Activated T-cell treated with anti-CD3 and anti-CD28 coated beads for 1 hour (primary cell): ENCODE data around the gene FES.
"Not testable (repeated sequence)": the region's sequence is repeated elsewhere in the genome, so short reads cannot be mapped to it uniquely, and the experiment has no call there.

Source experiments
- DNase-seq: peaks from one replicate; pipeline ENCODE4 v3.0.0-alpha.2; 2020; ENCODE audit warnings: low read depth

FES gene

DNA sequence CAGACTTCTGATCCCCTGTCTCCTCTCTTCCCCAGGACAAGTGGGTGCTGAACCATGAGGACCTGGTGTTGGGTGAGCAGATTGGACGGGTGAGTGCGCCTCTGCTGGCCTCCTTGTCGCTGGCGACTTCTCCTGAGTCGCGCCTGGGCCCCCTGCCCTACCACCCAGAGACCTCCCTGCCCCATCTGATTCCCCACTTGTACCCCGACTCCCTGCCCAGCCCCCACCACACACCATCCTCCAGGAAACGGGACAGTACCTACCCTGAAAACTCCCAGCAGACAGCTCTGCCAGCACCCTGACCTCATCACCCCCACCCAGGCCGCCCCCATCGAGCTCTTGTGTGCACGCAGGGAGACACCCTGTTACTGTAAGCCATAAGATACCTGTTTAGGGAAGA, 7.7 kb downstream of the FES start:
- DNase-seq, result no peak

DNA sequence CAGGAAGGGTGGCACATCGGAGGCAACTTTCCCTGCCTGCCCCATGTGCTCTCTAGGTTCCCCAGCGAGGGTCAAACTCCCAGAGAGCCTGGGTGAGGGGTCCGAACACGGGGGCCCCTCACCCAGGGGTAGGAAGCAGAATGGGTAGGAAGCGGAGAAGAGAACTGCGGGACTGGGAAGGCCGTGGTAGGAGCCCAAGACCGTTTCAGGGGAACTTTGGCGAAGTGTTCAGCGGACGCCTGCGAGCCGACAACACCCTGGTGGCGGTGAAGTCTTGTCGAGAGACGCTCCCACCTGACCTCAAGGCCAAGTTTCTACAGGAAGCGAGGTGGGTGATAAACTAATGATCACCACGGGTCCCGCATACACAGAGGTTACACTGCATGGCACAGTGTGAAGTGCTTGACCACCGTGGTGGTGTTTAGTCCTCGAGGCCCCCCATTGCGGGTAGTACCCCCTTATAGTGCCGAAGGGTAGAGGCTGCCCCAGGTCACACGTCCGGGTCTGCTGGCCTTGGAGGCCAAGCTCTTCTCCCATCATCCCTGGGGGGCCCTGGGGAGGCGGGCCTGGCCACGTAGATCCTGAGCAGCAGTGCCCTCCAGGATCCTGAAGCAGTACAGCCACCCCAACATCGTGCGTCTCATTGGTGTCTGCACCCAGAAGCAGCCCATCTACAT, 8.3 kb downstream of the FES start:
- no peak for DNase-seq

DNA sequence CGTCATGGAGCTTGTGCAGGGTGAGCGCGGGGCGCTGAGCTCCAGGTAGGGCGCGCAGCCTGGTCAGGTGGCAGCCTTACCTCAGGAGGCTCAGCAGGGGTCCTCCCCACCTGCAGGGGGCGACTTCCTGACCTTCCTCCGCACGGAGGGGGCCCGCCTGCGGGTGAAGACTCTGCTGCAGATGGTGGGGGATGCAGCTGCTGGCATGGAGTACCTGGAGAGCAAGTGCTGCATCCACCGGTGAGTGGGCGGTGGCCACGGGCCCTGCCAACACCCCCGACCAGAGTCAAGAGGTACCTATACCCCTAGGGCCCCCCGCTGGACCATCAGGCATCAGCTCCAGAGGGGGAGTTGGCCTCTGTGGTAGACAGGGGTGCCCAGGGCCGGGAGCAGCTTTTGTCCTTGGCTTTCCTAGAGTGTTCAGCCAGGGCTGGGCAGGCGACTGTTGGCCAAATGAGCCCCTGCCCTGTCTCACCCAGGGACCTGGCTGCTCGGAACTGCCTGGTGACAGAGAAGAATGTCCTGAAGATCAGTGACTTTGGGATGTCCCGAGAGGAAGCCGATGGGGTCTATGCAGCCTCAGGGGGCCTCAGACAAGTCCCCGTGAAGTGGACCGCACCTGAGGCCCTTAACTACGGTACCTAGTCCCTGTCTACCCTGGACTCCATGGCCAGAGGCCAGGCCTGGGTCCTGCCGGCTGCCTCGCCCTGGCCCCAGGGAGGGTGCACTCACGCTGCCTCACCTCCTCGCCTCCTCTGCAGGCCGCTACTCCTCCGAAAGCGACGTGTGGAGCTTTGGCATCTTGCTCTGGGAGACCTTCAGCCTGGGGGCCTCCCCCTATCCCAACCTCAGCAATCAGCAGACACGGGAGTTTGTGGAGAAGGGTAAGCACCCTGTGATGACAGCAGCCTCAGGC, 9.1 kb downstream of the FES start:
- no peak for DNase-seq

DNA sequence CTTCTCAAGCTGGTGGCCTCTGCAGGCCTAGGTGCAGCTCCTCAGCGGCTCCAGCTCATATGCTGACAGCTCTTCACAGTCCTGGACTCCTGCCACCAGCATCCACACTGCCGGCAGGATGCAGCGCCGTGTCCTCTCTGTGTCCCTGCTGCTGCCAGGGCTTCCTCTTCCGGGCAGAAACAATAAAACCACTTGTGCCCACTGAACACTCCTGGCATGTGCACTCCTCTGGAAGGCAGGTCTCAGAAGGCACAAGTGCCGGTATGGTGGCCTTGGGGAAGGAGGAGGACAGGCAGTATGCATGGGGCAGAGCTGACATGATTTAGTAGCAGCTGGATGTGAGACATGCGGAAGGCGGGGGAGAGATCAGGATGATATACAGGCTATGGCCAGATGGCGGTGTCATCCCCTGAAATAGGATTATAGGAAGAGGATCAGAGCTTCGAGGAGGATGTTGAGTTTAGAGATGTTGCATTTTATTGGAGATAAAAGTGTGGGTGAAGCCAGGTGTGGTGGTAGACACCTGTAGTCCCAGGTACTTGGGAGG, 11.3 kb downstream of the FES start:
- DNase-seq, result no peak

DNA sequence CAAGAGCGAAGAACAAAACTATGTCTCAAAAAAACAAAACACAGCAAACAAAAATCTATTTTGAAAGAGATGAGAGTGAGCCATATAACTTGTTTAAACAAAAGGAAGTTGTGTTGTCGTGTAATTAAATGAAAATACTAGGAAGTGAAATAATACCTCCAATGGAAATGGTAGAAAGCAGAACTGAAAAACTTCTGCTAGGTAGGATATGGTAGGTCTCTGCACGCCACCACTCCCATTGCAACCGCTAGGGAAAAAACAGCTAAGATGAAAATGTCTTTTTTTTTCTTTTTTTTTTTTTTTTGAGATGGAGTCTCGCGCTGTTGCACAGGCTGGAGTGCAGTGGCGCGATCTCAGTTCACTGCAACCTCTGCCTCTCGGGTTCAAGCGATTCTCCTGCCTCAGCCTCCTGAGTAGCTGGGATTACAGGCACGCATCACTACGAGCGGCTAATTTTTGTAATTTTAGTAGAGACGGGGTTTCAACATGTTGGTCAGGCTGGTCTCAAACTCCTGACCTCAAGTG, 12.9 kb downstream of the FES start:
- not testable (repeated sequence) for DNase-seq

DNA sequence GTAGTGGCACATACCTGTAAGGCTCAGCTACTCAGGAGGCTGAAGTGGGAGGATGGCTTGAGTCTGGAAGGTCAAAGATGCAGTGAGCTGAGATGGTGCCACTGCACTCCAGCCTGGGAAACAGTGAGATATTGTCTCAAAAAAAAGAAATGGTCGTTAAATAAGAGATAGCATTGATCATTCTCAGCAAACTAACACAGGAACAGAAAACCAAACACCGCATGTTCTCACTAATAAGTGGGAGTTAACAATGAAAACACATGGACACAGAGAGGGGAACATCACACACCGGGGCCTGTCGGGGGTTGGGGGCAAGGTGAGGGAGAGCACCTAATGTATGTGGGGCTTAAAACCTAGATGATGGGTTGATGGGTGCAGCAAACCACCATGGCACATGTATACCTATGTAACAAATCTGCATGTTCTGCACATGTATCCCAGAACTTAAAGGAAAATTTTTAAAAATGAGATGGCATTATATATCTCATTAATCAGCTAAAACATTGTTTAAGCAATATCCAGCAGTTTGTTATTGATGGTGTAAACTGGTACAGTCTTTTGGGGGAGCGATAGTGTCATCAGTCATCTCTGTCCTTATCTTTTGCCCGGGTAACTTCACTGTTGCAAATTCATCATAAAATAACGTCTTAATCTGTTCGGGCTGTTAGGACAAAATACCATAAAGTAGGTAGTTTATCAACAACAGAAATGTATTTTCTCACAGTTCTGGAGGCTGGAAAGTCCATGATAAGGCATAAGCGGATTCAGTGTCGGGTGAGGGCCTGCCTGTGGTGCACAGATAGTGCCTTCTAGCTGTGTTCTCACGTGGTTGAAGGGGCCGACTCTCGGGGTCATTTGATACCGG, 17.1 kb downstream of the FES start:
- DNase-seq, result no peak

DNA sequence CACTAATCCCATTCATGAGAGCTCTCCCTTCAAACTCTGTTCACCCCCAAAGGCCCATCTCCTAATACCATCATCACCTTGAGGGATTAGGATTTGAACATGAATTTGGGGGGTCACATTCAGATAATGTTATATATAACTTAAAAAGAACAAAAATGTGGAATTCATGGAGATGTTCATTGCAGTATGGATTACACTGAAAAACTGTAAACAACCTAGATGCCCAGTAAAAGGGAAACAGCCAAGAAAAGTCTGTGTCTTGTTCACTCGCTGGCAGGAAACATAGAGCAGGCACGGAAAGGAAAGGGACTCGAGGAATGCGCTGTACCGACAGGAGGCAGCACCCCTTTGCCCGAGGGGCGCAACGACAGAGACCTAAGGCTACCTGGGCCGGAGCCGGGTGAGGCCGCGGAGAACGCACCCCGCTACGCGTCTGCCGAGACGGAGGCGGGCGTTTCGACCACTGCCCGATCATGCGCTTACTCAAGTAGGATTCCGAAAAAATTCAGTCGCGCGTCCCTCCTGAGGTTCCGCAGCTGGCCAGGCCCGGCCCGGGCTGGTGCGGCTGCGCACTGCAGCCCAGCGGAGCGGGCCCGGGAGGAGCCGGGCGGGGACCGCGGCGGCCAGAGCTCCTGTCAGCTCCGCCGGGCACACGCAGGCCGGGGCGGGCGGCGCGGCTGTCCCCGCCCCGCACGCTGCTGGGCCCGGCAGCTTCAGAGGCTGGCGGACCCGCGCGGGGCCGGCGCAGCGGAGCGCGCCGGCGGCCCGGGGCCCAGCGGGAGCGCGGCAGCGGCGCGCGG, 17.9 kb downstream of the FES start:
- peak; percentile 60 for DNase-seq

DNA sequence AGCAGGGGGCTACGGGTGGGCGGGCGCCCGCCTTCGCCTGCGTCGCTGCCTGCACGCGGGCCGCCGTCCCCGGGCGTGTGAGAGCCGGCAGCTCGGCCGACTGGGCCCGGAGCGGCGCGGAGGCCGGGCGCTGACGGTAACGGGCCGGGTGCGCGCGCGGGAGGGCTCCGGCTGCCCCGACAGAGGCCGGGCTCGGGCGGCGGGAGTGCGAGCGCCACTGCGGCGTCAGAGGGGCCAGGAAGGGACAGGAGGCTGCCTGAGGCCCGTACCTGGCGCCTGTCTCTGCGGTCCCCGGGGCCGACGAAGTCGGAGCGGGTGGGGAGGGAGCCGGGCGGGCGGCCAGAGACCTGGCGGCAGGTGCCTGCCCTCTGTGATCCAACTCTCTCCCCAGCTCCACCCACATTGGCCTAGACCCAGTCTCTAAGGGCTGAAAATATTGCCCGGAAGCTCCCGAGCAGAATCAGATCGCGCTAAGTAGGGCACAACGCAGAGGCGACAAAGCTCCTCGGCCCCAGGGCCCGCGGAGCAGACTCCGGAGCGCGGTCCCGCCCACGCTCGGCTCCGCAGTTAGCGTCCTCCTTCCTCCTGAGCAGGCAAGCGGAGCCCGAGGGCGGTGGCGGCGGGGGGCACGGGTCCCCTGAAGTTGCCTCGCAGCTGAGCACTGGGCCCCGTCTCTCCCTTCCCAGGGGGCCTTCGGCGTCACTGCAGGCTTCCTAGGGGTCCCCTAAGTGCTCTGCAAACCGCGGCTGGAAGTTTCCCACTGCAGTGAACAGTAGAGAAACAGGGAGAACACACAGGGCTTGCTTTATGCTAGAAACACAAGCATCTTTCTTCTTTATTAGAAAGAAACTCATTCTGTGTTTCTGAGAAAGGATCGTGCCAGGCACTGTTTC, 18.8 kb downstream of the FES start, which contains the start of gene MAN2A2:
MAN2A2 (plus strand) TSS at position 463 of the 893 bp plus-strand sequence. CDS start 906 bp downstream, outside the sequence.
- peak; percentile 52 for DNase-seq

DNA sequence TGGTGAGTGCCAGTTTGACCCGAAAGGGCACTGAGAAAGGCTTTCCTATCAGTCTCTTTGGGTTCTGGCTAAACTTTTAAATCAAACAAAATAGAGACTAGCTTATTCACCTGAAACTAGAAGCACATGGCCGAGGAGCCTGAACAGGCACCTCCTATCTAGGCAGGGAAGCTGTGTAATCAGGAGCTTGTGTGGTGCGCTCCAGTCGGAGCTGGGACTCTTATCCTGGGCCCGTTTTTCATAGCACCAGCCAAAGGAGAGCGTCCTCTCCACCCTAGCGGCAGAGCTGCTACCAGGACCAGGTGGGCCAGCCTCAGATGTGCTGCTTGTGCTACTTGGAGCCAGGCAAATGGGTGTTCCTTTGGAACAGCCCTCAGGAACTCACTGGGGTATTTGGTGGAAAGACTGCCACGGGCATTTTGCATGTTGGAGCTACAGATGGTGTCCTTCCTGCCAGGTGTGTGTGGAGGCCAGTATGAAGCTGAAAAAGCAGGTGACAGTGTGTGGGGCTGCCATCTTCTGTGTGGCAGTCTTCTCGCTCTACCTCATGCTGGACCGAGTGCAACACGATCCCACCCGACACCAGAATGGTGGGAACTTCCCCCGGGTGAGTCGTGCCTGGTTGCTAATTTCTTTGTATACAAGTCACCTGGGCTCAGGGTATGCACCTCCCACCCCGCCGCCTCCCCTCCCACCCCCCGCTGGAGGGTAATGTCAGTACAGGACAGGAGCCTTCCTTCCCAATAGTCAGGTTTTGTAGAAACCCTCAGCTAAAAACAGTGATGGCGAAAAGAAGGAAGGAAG, 19.6 kb downstream of the FES start:
- DNase-seq, result no peak

DNA sequence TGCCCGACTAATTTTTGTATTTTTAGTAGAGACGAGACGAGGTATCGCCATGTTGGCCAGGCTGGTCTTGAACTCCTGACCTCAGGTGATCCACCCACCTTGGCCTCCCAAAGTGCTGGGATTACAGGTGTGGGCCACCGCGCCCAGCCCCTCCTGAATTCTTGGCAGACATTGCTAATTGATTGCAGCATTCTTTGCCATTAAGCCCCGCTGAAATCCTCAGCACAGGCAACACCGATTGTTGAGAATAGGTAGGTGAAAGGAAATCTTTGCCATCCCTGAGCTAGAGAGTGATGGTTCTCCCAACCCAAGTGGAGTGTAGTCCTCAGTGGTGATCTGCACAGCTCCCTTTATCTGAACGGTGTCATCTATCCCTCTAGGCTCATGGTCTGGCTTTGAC, 20.4 kb downstream of the FES start:
- no peak for DNase-seq

DNA sequence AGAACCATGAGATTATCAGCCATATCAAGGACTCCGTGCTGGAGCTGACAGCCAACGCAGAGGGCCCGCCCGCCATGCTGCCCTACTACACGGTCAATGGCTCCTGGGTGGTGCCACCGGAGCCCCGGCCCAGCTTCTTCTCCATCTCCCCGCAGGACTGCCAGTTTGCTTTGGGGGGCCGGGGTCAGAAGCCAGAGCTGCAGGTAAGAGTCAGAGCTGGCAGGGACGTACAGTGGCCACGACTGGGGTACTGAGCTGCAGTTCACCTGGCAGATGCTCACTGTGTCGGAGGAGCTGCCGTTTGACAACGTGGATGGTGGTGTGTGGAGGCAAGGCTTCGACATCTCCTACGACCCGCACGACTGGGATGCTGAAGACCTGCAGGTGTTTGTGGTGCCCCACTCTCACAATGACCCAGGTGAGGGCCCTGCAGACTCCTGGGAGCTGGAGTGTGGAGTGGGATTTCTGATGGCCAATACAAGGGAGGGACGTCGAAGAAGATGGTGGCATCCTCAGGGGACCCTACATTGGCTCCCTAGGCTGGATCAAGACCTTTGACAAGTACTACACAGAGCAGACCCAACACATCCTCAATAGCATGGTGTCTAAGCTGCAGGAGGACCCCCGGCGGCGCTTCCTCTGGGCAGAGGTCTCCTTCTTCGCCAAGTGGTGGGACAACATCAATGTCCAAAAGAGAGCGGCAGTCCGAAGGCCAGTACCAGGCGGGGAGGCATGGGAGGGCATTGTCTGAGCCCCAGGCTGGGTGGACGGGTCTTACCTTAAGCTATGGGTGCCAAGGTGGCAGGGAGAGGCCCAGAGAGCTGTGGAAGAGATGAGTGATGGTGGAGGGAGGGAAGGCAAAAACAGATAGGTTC, 21.2 kb downstream of the FES start:
- no peak for DNase-seq

DNA sequence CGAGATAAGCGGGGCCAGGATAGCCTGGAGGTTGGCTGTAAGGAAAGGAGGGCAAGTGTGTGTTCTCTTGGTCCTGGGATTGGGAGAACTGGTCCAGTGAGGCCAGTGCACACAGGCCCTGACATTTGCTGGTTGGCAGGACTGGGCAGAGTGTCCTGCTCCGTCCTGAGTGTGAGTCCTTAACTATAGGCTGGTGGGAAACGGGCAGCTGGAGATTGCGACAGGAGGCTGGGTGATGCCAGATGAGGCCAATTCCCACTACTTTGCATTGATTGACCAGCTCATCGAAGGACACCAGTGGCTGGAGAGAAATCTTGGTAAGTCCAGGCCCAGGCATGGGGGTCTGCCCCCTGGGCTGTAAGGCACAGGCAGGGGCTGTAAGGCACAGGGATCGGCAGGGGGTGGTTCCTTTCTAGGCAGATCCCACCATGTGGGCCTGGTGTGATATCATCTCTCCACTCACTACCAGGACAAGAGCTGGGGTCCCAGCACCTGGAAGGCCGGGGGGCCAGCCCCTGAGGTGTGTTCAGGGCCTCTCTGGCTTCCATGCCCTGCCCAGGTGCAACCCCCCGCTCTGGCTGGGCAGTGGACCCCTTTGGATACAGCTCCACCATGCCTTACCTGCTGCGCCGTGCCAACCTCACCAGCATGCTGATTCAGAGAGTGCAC, 22.0 kb downstream of the FES start:
- DNase-seq, result no peak

DNA sequence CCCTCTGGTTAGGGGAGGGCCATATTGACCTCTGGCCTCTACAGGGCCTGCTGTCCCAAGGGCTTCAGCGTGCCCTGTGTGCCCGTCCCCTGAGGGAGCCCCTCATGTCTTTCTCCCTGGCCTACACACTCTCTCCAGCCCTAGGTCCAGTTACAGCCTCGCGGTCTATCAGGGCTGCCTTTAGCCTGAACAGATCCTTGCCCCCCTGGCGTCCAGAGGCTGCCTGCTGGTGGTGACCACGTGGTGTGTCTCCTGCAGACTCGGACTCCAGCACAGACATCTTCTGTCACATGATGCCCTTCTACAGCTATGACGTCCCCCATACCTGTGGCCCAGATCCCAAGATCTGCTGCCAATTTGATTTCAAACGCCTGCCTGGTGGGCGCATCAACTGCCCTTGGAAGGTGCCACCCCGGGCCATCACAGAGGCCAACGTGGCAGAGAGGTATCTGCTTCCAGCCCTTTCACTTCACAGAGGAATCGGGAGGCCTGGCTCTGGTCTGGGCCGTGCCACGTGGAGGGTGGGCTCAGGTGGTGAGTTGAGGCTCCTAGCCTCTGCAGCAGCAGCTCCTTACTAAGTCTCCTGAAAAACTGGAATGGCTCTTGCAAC, 22.9 kb downstream of the FES start:
- no peak for DNase-seq

DNA sequence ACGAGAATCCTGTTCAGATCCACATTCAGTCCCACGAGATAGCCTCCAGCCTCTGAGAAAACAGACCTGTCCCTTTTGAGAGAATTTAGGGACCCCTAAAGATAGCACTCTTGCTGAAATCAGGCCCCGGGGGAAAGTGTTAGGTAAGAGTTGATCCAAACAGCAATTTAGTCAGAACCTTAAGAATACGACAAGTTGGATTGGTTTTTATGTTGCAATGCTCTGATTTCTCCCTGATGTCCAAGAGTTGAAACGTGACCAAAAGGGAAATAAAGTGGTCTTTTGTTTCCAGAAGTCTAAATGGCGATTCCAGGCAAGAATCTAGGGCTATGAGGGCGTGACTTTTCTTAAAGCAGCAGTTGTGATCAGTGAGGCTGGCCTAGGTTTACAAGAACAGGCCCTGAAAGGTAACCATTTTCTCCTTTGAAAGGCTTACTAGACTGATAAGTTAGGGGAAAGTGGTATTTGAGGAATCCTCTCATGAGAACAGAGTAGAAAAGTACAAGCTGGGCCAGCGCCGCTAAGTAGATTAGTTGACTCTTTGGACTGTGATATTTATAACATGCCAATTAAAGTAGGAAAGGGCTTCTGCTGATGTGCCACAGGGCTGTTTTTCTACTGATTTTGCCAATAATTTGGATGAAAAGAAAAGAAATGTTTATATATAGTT, 23.7 kb downstream of the FES start:
- DNase-seq, result no peak

DNA sequence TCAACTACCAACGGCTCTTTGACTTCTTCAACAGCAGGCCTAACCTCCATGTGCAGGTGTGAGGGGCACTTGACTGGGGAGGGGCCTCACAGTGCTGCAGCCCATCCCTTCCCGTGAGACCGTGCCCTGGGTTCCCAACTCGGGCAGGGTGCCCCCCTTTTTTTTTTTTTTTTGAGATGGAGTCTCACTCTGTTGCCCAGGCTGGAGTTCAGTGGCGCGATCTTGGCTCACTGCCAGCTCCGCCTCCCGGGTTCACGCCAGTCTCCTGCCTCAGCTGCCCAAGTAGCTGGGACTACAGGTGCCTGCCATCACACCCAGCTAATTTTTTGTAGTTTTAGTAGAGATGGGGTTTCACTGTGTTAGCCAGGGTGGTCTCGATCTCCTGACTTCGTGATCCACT, 25.1 kb downstream of the FES start:
- DNase-seq, result not testable (repeated sequence)

DNA sequence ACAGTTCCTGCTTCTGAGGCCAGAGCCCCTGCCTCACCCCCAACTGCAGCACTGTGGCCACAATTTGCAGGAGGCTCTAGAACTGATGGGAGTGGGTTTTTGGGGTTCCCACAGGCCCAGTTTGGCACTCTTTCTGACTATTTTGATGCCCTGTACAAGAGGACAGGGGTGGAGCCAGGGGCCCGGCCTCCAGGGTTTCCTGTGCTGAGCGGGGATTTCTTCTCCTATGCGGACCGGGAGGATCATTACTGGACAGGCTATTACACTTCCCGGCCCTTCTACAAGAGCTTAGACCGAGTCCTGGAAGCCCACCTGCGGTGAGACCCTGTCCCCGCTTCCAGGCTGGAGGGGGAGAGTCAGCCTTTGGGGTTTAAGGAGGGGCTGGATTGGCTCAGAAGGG, 25.7 kb downstream of the FES start:
- no peak for DNase-seq
